Mesendoderm (in vitro differentiated cells): Measurements from ENCODE around the gene FAM229A.

Source experiments
- DNase-seq: peaks from one replicate; pipeline ENCODE4 v3.0.0; 2013
- H2AK5ac ChIP-seq: 2 replicates; pipeline ENCODE4 v1.6.1; 2013; ENCODE audit warnings: low read length, inconsistent platforms
- H2BK120ac ChIP-seq: 2 replicates; pipeline ENCODE4 v1.6.1; 2013; ENCODE audit warnings: low read depth, mild to moderate bottlenecking, low read length, moderate library complexity, mixed read lengths
- H2BK15ac ChIP-seq: replicated peaks from 2 replicates; pipeline ENCODE4 v1.6.1; 2013; ENCODE audit warnings: low read depth, mild to moderate bottlenecking, moderate library complexity
- H2BK5ac ChIP-seq: 2 replicates; pipeline ENCODE4 v1.6.1; 2013; ENCODE audit warnings: low read length, inconsistent platforms
- H3K18ac ChIP-seq: 2 replicates; pipeline ENCODE4 v1.6.1; 2013; ENCODE audit warnings: mild to moderate bottlenecking, low read length, mixed read lengths
- H3K23ac ChIP-seq: one replicate; pipeline ENCODE4 v1.6.1; 2013; ENCODE audit warnings: low read length
- H3K27ac ChIP-seq: 2 replicates; pipeline ENCODE4 v1.5.1; 2013; ENCODE audit warnings: low read depth, mild to moderate bottlenecking, inconsistent platforms, low read length, moderate library complexity
- H3K27me3 ChIP-seq: 2 replicates; pipeline ENCODE4 v1.6.1; 2013; ENCODE audit warnings: low read length, control low read depth, mild to moderate bottlenecking, inconsistent platforms; ENCODE audit not compliant: insufficient read depth, poor library complexity
- H3K36me3 ChIP-seq: 2 replicates; pipeline ENCODE4 v1.6.1; 2013; ENCODE audit warnings: low read length, inconsistent platforms; ENCODE audit not compliant: control insufficient read depth, insufficient read depth
- H3K4ac ChIP-seq: one replicate; pipeline ENCODE4 v1.6.1; 2013; ENCODE audit warnings: low read depth, mild to moderate bottlenecking, low read length, moderate library complexity
- H3K4me1 ChIP-seq: 2 replicates; pipeline ENCODE4 v1.6.1; 2013; ENCODE audit warnings: low read depth, low read length, inconsistent platforms; ENCODE audit not compliant: control insufficient read depth
- H3K4me2 ChIP-seq: 2 replicates; pipeline ENCODE4 v1.6.1; 2013; ENCODE audit warnings: low read length
- H3K4me3 ChIP-seq: 2 replicates; pipeline ENCODE4 v1.5.1; 2013; ENCODE audit warnings: mild to moderate bottlenecking, low read length
- H3K56ac ChIP-seq: one replicate; pipeline ENCODE4 v1.6.1; 2013; ENCODE audit warnings: low read length
- H3K79me1 ChIP-seq: 2 replicates; pipeline ENCODE4 v1.6.1; 2013; ENCODE audit warnings: low read length, inconsistent platforms
- H3K79me2 ChIP-seq: 2 replicates; pipeline ENCODE4 v1.6.1; 2013; ENCODE audit warnings: mild to moderate bottlenecking, low read length; ENCODE audit not compliant: control insufficient read depth, insufficient read depth
- H3K9ac ChIP-seq: 2 replicates; pipeline ENCODE4 v1.6.1; 2013; ENCODE audit warnings: low read length, inconsistent platforms
- H4K5ac ChIP-seq: one replicate; pipeline ENCODE4 v1.6.1; 2013; ENCODE audit warnings: low read length
- H4K8ac ChIP-seq: one replicate; pipeline ENCODE4 v1.6.1; 2013; ENCODE audit warnings: low read depth, mild to moderate bottlenecking, control low read depth, low read length, moderate library complexity
- WGBS: extraction: QIAGEN DNeasy Blood & Tissue Kit; methylation state at CpG from one replicate; pipeline ENCODE4 v1.1.7; 2013; ENCODE audit warnings: low lambda C conversion rate, missing lambda C conversion rate; ENCODE audit not compliant: insufficient coverage; ENCODE audit errors: extremely low coverage; 5-methylcytosine and 5-hydroxymethylcytosine counted together

Gene FAM229A

GRCh38 chr1:32342704-32343103 is 19.6 kb downstream of the FAM229A start:
- no peak overlapping the region for H3K9ac ChIP-seq
- H2AK5ac ChIP-seq, result no peak overlapping the region
- no peak overlapping the region for H3K4ac ChIP-seq
- no peaks in the 10 kb centered on the region for H3K4me1 ChIP-seq
- H3K27me3 ChIP-seq, result no peaks in the 10 kb centered on the region
- no peak for DNase-seq
- H4K8ac ChIP-seq, result no peak overlapping the region
- H3K27ac ChIP-seq, result no peak overlapping the region
- no peak overlapping the region for H3K4me3 ChIP-seq
- H3K4me2 ChIP-seq, result no peak overlapping the region
- no peak overlapping the region for H3K18ac ChIP-seq
- no CpG with 5 or more reads among the region's 10 CpGs for WGBS
- H3K79me2 ChIP-seq, result no peaks in the 10 kb centered on the region
- no peak overlapping the region for H3K56ac ChIP-seq
- H3K79me1 ChIP-seq, result no peaks in the 10 kb centered on the region
- H2BK120ac ChIP-seq, result no peak overlapping the region
- H3K36me3 ChIP-seq, result no peaks in the 10 kb centered on the region
- no peak overlapping the region for H4K5ac ChIP-seq
- no peak overlapping the region for H2BK5ac ChIP-seq
- no peak overlapping the region for H3K23ac ChIP-seq
- no peak overlapping the region for H2BK15ac ChIP-seq

GRCh38 chr1:32341971-32342370 is 20.3 kb downstream of the FAM229A start:
- Histone ChIP-seq H3K4ac (no peak overlapping the region), H3K36me3 (no peaks in the 10 kb centered on the region), H2BK15ac (no peak overlapping the region), H3K9ac (no peak overlapping the region), H3K4me1 (peaks cover 3% of the 10 kb centered on the region), H3K79me1 (no peaks in the 10 kb centered on the region), H2AK5ac (no peak overlapping the region), H4K5ac (no peak overlapping the region), H3K18ac (no peak overlapping the region), H2BK120ac (no peak overlapping the region), H3K56ac (no peak overlapping the region), H3K27ac (no peak overlapping the region), H3K27me3 (no peaks in the 10 kb centered on the region), H3K4me2 (no peak overlapping the region), H3K79me2 (no peaks in the 10 kb centered on the region), H3K23ac (no peak overlapping the region), H3K4me3 (no peak overlapping the region), H4K8ac (no peak overlapping the region), H2BK5ac (no peak overlapping the region)
- no CpG with 5 or more reads among the region's 5 CpGs for WGBS
- peak; percentile 34 for DNase-seq

- no CpG with 5 or more reads among the region's 11 CpGs for WGBS
- no peaks in the 10 kb centered on the region for H3K27me3 ChIP-seq
- no peak overlapping the region for H2BK120ac ChIP-seq
- H3K4me1 ChIP-seq, result peaks cover 5% of the 10 kb centered on the region
- no peak overlapping the region for H3K23ac ChIP-seq
- no peak overlapping the region for H3K18ac ChIP-seq
- H4K8ac ChIP-seq, result no peak overlapping the region
- H2AK5ac ChIP-seq, result no peak overlapping the region
- no peak overlapping the region for H2BK5ac ChIP-seq
- no peaks in the 10 kb centered on the region for H3K79me2 ChIP-seq
- no peak overlapping the region for H2BK15ac ChIP-seq
- DNase-seq, result no peak
- no peak overlapping the region for H3K4me2 ChIP-seq
- no peak overlapping the region for H4K5ac ChIP-seq
- H3K36me3 ChIP-seq, result no peaks in the 10 kb centered on the region
- no peak overlapping the region for H3K56ac ChIP-seq
- no peak overlapping the region for H3K27ac ChIP-seq
- H3K4me3 ChIP-seq, result no peak overlapping the region
- no peak overlapping the region for H3K4ac ChIP-seq
- no peaks in the 10 kb centered on the region for H3K79me1 ChIP-seq
- no peak overlapping the region for H3K9ac ChIP-seq
Measured at GRCh38 chr1:32341186-32341757, 21.0 kb downstream of the FAM229A start.

GRCh38 chr1:32339363-32339978 is 22.8 kb downstream of the FAM229A start:
- H2BK5ac ChIP-seq, result no peak overlapping the region
- H3K18ac ChIP-seq, result no peak overlapping the region
- H3K4me2 ChIP-seq, result no peak overlapping the region
- no peak overlapping the region for H3K4ac ChIP-seq
- H2AK5ac ChIP-seq, result no peak overlapping the region
- peaks cover 5% of the 10 kb centered on the region for H3K4me1 ChIP-seq
- no peak overlapping the region for H3K56ac ChIP-seq
- no peak overlapping the region for H4K5ac ChIP-seq
- H3K79me1 ChIP-seq, result peaks cover 2% of the 10 kb centered on the region
- no peak for DNase-seq
- H2BK120ac ChIP-seq, result no peak overlapping the region
- no peak overlapping the region for H3K4me3 ChIP-seq
- no peaks in the 10 kb centered on the region for H3K27me3 ChIP-seq
- H3K27ac ChIP-seq, result no peak overlapping the region
- H3K36me3 ChIP-seq, result no peaks in the 10 kb centered on the region
- peaks cover 13% of the 10 kb centered on the region for H3K79me2 ChIP-seq
- no peak overlapping the region for H4K8ac ChIP-seq
- peak overlapping the region; percentile 80 for H3K23ac ChIP-seq
- H2BK15ac ChIP-seq, result no peak overlapping the region
- no CpG with 5 or more reads among the region's 5 CpGs for WGBS
- no peak overlapping the region for H3K9ac ChIP-seq

GRCh38 chr1:32338637-32339145 is 23.6 kb downstream of the FAM229A start:
- no peaks in the 10 kb centered on the region for H3K27me3 ChIP-seq
- no peak overlapping the region for H4K5ac ChIP-seq
- H3K9ac ChIP-seq, result no peak overlapping the region
- no peak overlapping the region for H3K4me2 ChIP-seq
- no peak overlapping the region for H2BK15ac ChIP-seq
- no peak overlapping the region for H3K23ac ChIP-seq
- H3K4me1 ChIP-seq, result peaks cover 8% of the 10 kb centered on the region
- no CpG with 5 or more reads among the region's 14 CpGs for WGBS
- no peak overlapping the region for H2BK120ac ChIP-seq
- H2BK5ac ChIP-seq, result no peak overlapping the region
- no peak overlapping the region for H3K56ac ChIP-seq
- H3K18ac ChIP-seq, result no peak overlapping the region
- H3K27ac ChIP-seq, result no peak overlapping the region
- H3K79me1 ChIP-seq, result peaks cover 8% of the 10 kb centered on the region
- H3K4ac ChIP-seq, result no peak overlapping the region
- no peak overlapping the region for H4K8ac ChIP-seq
- H3K36me3 ChIP-seq, result peaks cover 3% of the 10 kb centered on the region
- H2AK5ac ChIP-seq, result no peak overlapping the region
- peaks cover 20% of the 10 kb centered on the region for H3K79me2 ChIP-seq
- H3K4me3 ChIP-seq, result no peak overlapping the region
- no peak for DNase-seq
